Jurkat, Clone E6-1 (cell line): ENCODE data around the gene PEX10.

Experiments used
- DNase-seq: peaks from one replicate; pipeline ENCODE4 v3.0.0-alpha.2; 2011; ENCODE audit warnings: low read depth, low spot score
- H3K4me3 ChIP-seq: 2 replicates; pipeline ENCODE4 v1.5.1; 2011; ENCODE audit warnings: mild to moderate bottlenecking, low read length, control low read depth, moderate library complexity

The PEX10 gene

GRCh38 chr1:2409745-2410144 lies 2.6 kb downstream of the PEX10 start:
- DNase-seq: no peak
- H3K4me3 ChIP-seq: no peak overlapping the region

GRCh38 chr1:2408859-2409276 lies 3.5 kb downstream of the PEX10 start:
- no peak overlapping the region for H3K4me3 ChIP-seq
- DNase-seq: no peak

- DNase-seq: no peak
- no peak overlapping the region for H3K4me3 ChIP-seq
These were observed 3.9 kb downstream of the PEX10 start for GRCh38 chr1:2408456-2408855.

GRCh38 chr1:2407991-2408275 lies 4.4 kb downstream of the PEX10 start:
- DNase-seq: no peak
- H3K4me3 ChIP-seq: no peak overlapping the region

GRCh38 chr1:2407166-2407990 lies 5.0 kb downstream of the PEX10 start:
- no peak for DNase-seq
- no peak overlapping the region for H3K4me3 ChIP-seq

- no peak overlapping the region for H3K4me3 ChIP-seq
- DNase-seq: no peak
These were observed 5.8 kb downstream of the PEX10 start for GRCh38 chr1:2406451-2407041.

- H3K4me3 ChIP-seq: no peak overlapping the region
- DNase-seq: no peak
These were observed 6.6 kb downstream of the PEX10 start for GRCh38 chr1:2405588-2406295.

- no peak for DNase-seq
- H3K4me3 ChIP-seq: no peak overlapping the region
These were observed 7.4 kb downstream of the PEX10 start for GRCh38 chr1:2404890-2405511.

- H3K4me3 ChIP-seq: no peak overlapping the region
- no peak for DNase-seq
These were observed 8.0 kb downstream of the PEX10 start for GRCh38 chr1:2404142-2404889.

GRCh38 chr1:2403273-2403672 lies 9.1 kb downstream of the PEX10 start:
- DNase-seq: no peak
- H3K4me3 ChIP-seq: no peak overlapping the region

- no peak for DNase-seq
- H3K4me3 ChIP-seq: no peak overlapping the region
These were observed 9.9 kb downstream of the PEX10 start for GRCh38 chr1:2402420-2402819.

- DNase-seq: no peak
- no peak overlapping the region for H3K4me3 ChIP-seq
These were observed 11.3 kb downstream of the PEX10 start for GRCh38 chr1:2400950-2401649.

- H3K4me3 ChIP-seq: no peak overlapping the region
- no peak for DNase-seq
These were observed 11.8 kb downstream of the PEX10 start for GRCh38 chr1:2400576-2400909.

- no peak for DNase-seq
- no peak overlapping the region for H3K4me3 ChIP-seq
These were observed 12.3 kb downstream of the PEX10 start for GRCh38 chr1:2399890-2400575.

GRCh38 chr1:2398871-2399270 lies 13.5 kb downstream of the PEX10 start:
- DNase-seq: no peak
- no peak overlapping the region for H3K4me3 ChIP-seq

- DNase-seq: no peak
- no peak overlapping the region for H3K4me3 ChIP-seq
These were observed 15.2 kb downstream of the PEX10 start for GRCh38 chr1:2397007-2397679.

GRCh38 chr1:2396476-2396875 lies 15.9 kb downstream of the PEX10 start:
- no peak overlapping the region for H3K4me3 ChIP-seq

GRCh38 chr1:2396059-2396458 lies 16.3 kb downstream of the PEX10 start:
- H3K4me3 ChIP-seq: no peak overlapping the region
- DNase-seq: no peak

More at GRCh38 chr1:2396476-2396875, 15.9 kb downstream of the PEX10 start:
- no peak for DNase-seq
